Prostate gland (tissue), 2 donors: ENCODE results near the gene CDHR2. TPM values are rescaled to one million over a fixed set of nuclear protein-coding genes. Genes with fewer than 3 reads are reported as not detected.
"Not testable (repeated sequence)": the region's sequence is repeated elsewhere in the genome, so short reads cannot be mapped to it uniquely, and the experiment has no call there.

Experiments used
- DNase-seq: peaks from one replicate; pipeline ENCODE4 v3.0.0-alpha.2; 2019; ENCODE audit warnings: low spot score
- H3K27ac ChIP-seq, 2 donors: fragments of 200-600 bp; sonication (generic); 2 replicates each; pipeline ENCODE4 v1.5.1; 2017 to 2019
- H3K27me3 ChIP-seq: fragments of 200-600 bp; sonication (generic); replicated peaks from 2 replicates; pipeline ENCODE4 v1.5.1; 2019; ENCODE audit not compliant: insufficient read depth
- H3K36me3 ChIP-seq, 2 donors: fragments of 200-600 bp; sonication (generic); 1 replicate in 1 of 2; 2 replicates in 1 of 2; pipeline versions ENCODE4 v1.5.1 to v1.8.1; 2017 to 2019
- H3K4me1 ChIP-seq: fragments of 200-600 bp; sonication (generic); replicated peaks from 2 replicates; pipeline ENCODE4 v1.5.1; 2019
- H3K4me3 ChIP-seq, 2 donors: fragments of 200-600 bp; sonication (generic); 2 replicates each; pipeline ENCODE4 v1.5.1; 2017 to 2019
- H3K9me3 ChIP-seq: fragments of 200-600 bp; sonication (generic); 2 replicates; pipeline ENCODE4 v1.5.1; 2017
- POLR2A ChIP-seq: fragments of 450-650 bp; IDR thresholded peaks from one replicate; pipeline ENCODE4 v1.6.1; 2016; ENCODE audit warnings: antibody characterized with exemption, mild to moderate bottlenecking
- POLR2AphosphoS5 ChIP-seq: sonication (generic); formaldehyde crosslinking; IDR thresholded peaks from one replicate; pipeline ENCODE4 v1.6.1; 2017; ENCODE audit warnings: antibody characterized with exemption
- whole genome bisulfite sequencing: methylation state at CpG from one replicate; pipeline ENCODE4 v1.1.5; 2018; 5-methylcytosine and 5-hydroxymethylcytosine counted together
- intact Hi-C: fragments of 100-400 bp; cut with DNase I; formaldehyde crosslinking; loops from one replicate; pipeline ENCODE4 v1.14.2; 2022
- total RNA-seq, 2 donors: library from RNA; depleted of rRNA; stranded (reverse); fragments of >200 nt; gene quantifications; one replicate each; pipeline ENCODE4 v1.1.0, GENCODE V29; 2016
- TF ChIP-seq, protein P1 (sequence below), 4 experiments: fragments of 200-600 bp in 2 of 4; fragments of 450-650 bp in 2 of 4; sonication (generic) in 2 of 4; IDR thresholded peaks; 1 replicate in 3 of 4; 2 replicates in 1 of 4; pipeline ENCODE4 v1.5.1; 2016 to 2019; ENCODE audit warnings: antibody characterized with exemption in 4 of 4, mild to moderate bottlenecking in 2 of 4, moderate library complexity in 2 of 4

The CDHR2 gene
- total RNA-seq, 2 donors from 2014 or later: 1.1 TPM; not detected in 1

DNA sequence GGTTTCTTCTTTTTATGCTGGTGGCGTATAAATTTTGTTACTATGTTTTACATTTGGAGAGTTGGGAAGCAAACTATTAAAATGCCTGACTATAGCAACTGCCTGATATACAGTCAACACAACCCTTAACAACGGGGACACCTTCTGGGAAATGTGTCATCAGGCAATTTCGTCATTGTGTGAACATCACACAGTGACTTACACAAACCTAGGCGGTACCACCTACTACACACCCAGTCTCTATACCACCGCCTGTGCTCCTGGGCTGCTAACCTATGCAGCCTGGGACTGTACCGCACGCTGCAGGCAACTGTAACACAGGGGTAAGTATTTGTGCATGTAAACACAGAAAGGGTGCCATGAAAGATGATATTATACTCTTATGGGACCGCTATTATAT, 1.3 kb upstream of the CDHR2 start:
- H3K36me3 ChIP-seq: no peaks in the 10 kb centered on the region
- intact Hi-C loops: no loop called here
- no peak for TF ChIP-seq POLR2A
- TF ChIP-seq POLR2AphosphoS5: no peak
- TF ChIP-seq, protein P1, sequence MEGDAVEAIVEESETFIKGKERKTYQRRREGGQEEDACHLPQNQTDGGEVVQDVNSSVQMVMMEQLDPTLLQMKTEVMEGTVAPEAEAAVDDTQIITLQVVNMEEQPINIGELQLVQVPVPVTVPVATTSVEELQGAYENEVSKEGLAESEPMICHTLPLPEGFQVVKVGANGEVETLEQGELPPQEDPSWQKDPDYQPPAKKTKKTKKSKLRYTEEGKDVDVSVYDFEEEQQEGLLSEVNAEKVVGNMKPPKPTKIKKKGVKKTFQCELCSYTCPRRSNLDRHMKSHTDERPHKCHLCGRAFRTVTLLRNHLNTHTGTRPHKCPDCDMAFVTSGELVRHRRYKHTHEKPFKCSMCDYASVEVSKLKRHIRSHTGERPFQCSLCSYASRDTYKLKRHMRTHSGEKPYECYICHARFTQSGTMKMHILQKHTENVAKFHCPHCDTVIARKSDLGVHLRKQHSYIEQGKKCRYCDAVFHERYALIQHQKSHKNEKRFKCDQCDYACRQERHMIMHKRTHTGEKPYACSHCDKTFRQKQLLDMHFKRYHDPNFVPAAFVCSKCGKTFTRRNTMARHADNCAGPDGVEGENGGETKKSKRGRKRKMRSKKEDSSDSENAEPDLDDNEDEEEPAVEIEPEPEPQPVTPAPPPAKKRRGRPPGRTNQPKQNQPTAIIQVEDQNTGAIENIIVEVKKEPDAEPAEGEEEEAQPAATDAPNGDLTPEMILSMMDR (IDR thresholded peaks at IDR 0.05): no peak

DNA sequence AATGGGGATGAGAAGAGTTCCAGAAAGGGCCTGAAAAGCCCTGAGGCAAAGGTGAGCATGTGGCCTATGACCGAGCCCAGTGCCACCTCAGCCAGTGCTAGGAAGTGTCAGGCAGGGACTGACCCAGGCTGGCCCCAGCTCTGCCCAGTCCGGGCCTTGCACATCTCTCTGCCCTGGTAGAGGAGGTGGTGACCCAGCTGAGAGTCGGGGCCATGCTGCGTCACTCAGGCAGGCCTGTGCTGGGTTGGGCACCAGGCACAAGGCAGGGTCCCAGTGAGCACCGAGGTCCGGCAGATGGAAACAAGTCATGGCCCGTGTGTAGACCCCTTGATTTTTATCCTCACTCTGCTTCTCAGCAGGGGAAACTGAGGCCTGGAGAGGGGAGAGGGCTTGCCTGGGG, 729 bp downstream of the CDHR2 start:
- no peak overlapping the region for H3K27ac ChIP-seq
- H3K9me3 ChIP-seq: no peaks in the 10 kb centered on the region
- DNase-seq: no peak
- WGBS: 83% methylated on average over 7 of the region's 7 CpGs
- H3K36me3 ChIP-seq: no peaks in the 10 kb centered on the region
- no peaks in the 10 kb centered on the region for H3K27me3 ChIP-seq
- intact Hi-C loops: no loop called here
- no peak overlapping the region for H3K4me3 ChIP-seq
- no peaks in the 10 kb centered on the region for H3K4me1 ChIP-seq
- TF ChIP-seq, protein P1 (IDR thresholded peaks at IDR 0.05): no peak
- TF ChIP-seq POLR2A: no peak
- no peak for TF ChIP-seq POLR2AphosphoS5

More for the DNA sequence above, 1.3 kb upstream of the CDHR2 start:
- Histone ChIP-seq H3K4me3 (no peak overlapping the region), H3K4me1 (no peaks in the 10 kb centered on the region), H3K9me3 (no peaks in the 10 kb centered on the region), H3K27me3 (no peaks in the 10 kb centered on the region), H3K27ac (no peak overlapping the region)
- WGBS: 71% methylated on average over 8 of the region's 8 CpGs
- no peak for DNase-seq

DNA sequence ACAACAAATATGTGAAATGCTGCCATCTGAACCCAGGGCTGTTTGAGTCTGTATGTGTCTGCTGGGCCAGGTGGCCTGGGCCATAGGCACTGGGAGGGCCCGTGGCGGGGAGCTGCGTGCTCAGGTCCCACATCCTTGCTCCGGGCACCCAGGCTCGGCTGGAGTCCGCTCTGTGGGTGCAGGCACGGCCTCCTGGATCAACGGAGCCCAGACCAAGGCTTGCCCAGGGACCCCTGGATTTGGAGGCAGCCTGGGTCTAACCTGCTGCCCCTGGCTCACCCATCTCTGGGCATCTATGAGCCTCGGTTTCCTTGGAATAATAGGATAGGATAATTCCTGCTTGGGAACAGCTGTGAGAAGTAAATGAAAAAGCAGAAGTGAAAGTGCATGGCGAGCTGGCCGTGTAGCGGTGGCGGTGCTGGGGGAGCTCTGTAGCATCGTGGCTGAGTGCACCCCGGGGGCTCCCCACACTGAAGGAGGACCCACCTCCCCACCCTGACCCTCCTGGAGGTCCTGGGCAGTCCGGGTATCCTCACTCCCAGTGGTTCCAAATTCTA, 1.2 kb downstream of the CDHR2 start:
- intact Hi-C loops: no loop called here

DNA sequence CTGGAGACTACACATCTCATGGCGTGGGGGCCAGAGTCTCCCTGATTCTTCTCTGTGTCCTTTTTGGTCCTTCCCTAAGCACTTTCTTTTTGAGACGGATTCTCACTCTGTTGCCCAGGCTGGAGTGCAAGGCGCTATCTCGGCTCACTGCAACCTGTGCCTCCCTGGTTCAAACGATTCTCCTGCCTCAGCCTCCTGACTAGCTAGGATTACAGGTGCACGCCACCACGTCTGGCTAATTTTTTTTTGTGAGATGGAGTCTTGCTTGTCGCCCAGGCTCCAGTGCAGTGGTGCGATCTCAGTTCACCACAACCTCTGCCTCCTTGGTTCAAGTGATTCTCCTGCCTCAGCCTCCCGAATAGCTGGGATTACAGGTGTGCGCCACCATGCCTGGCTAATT, 1.8 kb downstream of the CDHR2 start:
- 83% methylated on average over 11 of the region's 11 CpGs for WGBS
- H3K4me1 ChIP-seq, DNase-seq, H3K27me3 ChIP-seq, H3K27ac ChIP-seq, H3K9me3 ChIP-seq, H3K36me3 ChIP-seq, intact Hi-C loops, H3K4me3 ChIP-seq: not testable (repeated sequence)

More for the DNA sequence above, 1.2 kb downstream of the CDHR2 start:
- Histone ChIP-seq H3K27me3 (no peaks in the 10 kb centered on the region), H3K27ac (no peak overlapping the region), H3K9me3 (no peaks in the 10 kb centered on the region), H3K4me3 (no peak overlapping the region), H3K4me1 (no peaks in the 10 kb centered on the region), H3K36me3 (no peaks in the 10 kb centered on the region)
- 82% methylated on average over 16 of the region's 16 CpGs for WGBS
- no peak for TF ChIP-seq POLR2AphosphoS5
- TF ChIP-seq POLR2A: no peak
- TF ChIP-seq, protein P1 (IDR thresholded peaks at IDR 0.05): no peak
- no peak for DNase-seq

DNA sequence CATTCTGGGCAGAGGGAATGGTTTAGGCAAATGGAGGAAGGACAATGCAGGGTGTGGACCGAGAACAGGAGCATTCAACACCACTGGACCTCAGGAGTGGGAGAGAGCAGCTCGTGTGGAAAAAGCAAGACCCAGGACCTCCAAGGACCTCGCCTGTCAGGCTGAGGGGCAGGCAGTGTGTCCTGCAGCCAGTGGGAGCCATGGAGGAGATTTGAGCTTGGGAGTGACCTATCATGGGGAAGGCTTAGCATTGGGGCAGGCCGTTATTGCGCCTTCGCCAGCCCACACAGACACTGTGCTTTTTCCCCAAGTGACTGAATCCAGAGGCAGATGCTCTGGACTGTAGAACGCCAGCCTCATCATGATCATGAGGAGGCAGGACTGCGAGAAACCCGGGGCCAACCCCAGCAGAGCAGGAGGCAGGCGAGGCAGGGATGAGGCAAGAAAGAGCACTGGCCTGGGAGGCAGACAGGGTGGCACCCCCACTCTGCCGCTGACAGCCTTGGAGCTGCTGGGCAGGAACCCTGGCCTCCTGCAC, 3.3 kb downstream of the CDHR2 start:
- no peaks in the 10 kb centered on the region for H3K4me1 ChIP-seq
- 81% methylated on average over 11 of the region's 11 CpGs for WGBS
- H3K4me3 ChIP-seq: no peak overlapping the region
- TF ChIP-seq, protein P1 (IDR thresholded peaks at IDR 0.05): no peak
- no peak for TF ChIP-seq POLR2A
- no peak for TF ChIP-seq POLR2AphosphoS5
- DNase-seq: no peak
- intact Hi-C loops: no loop called here
- H3K36me3 ChIP-seq: no peaks in the 10 kb centered on the region
- H3K27ac ChIP-seq: no peak overlapping the region
- no peaks in the 10 kb centered on the region for H3K27me3 ChIP-seq
- no peaks in the 10 kb centered on the region for H3K9me3 ChIP-seq
